AG04449 (cell line): Measurements from ENCODE around the gene XNDC1N.

Source experiments
- CTCF ChIA-PET: fragments of 350-600 bp; formaldehyde crosslinking; extraction: SDS; loops from one replicate; lab custom pipeline; 2021; ENCODE audit warnings: antibody characterized with exemption; lab: Yijun Ruan, JAX
- POLR2A ChIA-PET: fragments of 400-600, 350-600 bp; formaldehyde crosslinking; extraction: SDS; loops from one replicate; lab custom pipeline; 2020; ENCODE audit warnings: antibody characterized with exemption, inconsistent platforms; lab: Yijun Ruan, JAX
- DNase-seq: peaks from one replicate; pipeline ENCODE4 v3.0.0-alpha.2; 2010; ENCODE audit warnings: low read depth, low spot score
- H3K4me3 ChIP-seq: 2 replicates; pipeline ENCODE4 v1.5.1; 2011; ENCODE audit warnings: low read depth, mild to moderate bottlenecking, control low read depth, low read length
- TF ChIP-seq, protein P1 (sequence below): IDR thresholded peaks from one replicate; pipeline ENCODE4 v1.5.1; 2011; ENCODE audit warnings: mild to moderate bottlenecking, moderate library complexity, low read length, control low read depth, inconsistent platforms; ENCODE audit not compliant: insufficient read depth; ENCODE audit errors: missing control alignments

The XNDC1N gene, protein sequence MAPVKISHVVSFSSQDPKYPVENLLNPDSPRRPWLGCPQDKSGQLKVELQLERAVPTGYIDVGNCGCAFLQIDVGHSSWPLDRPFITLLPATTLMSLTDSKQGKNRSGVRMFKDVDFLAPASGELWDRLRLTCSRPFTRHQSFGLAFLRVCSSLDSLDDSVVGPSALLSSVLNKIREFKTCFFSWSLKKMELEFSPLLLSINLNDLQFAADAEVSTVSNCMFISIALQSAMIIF

DNA sequence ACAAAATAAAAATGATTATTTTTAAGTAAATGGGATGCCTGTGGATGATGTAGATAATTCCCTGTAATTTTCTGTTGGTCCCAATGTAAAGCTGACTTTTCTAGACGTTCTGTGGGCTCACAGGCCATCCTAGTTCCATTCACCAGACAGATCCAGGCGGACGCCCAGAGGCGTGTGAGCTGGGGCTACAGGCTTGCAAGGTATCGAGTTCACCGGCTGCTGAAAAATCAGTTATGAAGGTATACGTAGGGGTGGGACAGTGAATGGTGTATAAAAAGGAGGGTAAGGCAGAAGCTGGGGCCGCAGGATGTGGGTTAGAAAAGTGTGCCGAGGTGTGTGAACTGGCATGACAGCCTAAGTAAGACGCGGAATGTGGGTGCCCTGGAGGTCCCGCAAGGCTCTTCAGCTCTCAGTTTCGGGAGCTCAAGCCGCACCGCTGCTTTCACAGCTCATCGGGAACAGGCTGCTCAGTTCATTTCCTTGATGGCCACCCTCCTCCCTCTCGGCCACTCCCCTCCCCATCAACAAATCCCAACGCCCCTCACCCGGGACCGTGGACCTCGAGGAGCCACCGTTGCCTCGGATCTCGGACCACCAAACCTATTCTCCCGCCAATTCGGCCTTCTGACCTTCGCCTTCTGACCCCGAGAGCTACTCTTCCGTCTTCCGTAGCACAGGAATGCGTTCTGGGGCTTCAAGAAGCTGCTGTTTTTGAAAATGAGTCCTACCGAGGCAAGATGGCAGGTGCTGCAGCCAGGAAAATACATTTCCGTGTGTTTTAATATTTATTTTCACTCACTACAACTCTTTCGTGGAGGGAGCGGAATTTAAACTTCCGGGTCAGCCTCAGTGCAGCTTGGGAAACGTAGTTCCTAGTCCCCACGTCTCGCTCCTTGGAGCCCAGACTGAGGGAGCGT lies at the start of gene XNDC1N:
Gene XNDC1N (minus strand): TSS at position 775 of the 917 bp plus-strand sequence. CDS start 5,241 bp downstream, outside the sequence.
- POLR2A ChIA-PET, result interaction anchor here (0.6 to 1.2 kb wide), 3 partner anchors 17 to 21 kb away, joined by 3 to 5 read pairs (median 4); no protein-coding TSS in a partner anchor
- TF ChIP-seq, protein P1, sequence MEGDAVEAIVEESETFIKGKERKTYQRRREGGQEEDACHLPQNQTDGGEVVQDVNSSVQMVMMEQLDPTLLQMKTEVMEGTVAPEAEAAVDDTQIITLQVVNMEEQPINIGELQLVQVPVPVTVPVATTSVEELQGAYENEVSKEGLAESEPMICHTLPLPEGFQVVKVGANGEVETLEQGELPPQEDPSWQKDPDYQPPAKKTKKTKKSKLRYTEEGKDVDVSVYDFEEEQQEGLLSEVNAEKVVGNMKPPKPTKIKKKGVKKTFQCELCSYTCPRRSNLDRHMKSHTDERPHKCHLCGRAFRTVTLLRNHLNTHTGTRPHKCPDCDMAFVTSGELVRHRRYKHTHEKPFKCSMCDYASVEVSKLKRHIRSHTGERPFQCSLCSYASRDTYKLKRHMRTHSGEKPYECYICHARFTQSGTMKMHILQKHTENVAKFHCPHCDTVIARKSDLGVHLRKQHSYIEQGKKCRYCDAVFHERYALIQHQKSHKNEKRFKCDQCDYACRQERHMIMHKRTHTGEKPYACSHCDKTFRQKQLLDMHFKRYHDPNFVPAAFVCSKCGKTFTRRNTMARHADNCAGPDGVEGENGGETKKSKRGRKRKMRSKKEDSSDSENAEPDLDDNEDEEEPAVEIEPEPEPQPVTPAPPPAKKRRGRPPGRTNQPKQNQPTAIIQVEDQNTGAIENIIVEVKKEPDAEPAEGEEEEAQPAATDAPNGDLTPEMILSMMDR, result no peak
- CTCF ChIA-PET, result interaction anchor here (1.0 to 1.5 kb wide), 4 partner anchors 15 to 502 kb away, joined by 3 to 6 read pairs (median 4); no protein-coding TSS in a partner anchor

DNA sequence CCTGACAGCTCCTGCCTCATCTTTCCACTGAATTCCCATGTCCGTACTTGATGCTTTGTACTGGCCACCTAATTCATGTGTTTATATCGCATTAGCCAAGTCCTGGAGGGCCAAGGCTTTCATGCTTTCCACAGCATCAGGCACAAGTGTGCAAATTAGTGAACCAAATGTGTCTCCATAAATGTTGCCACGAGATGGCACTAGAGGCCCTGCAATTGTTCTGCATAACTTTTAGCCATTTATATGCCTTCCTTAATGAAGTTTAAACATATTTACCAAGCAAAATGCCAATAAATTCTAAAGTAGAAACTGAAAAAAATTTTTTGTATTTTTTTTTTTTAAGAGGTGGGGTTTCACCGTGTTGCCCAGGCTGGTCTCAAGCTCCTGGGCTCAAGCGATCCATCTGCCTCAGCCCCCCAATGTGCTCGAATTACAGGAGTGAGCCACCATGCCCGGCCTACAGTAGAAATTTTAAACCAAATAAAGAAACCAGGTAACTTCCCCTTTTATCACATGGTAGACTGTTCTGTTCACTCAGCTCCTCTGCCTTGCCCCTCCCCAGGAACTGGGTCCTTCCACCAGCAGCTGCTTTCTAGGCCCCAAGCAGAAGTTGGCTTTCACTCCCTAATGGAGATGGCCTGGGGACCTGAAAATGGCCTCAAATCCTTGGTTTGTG lies 49.5 kb upstream of the XNDC1N start:
- TF ChIP-seq, protein P1, result peak; percentile 57
- POLR2A ChIA-PET, result no interaction called here
- no peak overlapping the region for H3K4me3 ChIP-seq
- DNase-seq, result no peak
- CTCF ChIA-PET, result interaction anchor here (0.6 to 7.4 kb wide), 57 partner anchors 11 to 470 kb away, joined by 3 to 95 read pairs (median 5); partner anchors contain the start of genes CLPB, IL18BP and XNDC1N

More for the DNA sequence above, at the start of gene XNDC1N:
- DNase-seq, result no peak
- peak within 1 kb of the TSS; percentile 98 for H3K4me3 ChIP-seq

- CTCF ChIA-PET, result interaction anchor here (0.6 to 7.4 kb wide), 50 partner anchors 11 to 471 kb away, joined by 3 to 95 read pairs (median 4); partner anchors contain the start of genes CLPB, IL18BP and XNDC1N
- POLR2A ChIA-PET, result no interaction called here
- DNase-seq, result no peak
- TF ChIP-seq, protein P1, result no peak
- no peak overlapping the region for H3K4me3 ChIP-seq
Measured at GRCh38 chr11:71977090-71977489, 48.7 kb upstream of the XNDC1N start.

DNA sequence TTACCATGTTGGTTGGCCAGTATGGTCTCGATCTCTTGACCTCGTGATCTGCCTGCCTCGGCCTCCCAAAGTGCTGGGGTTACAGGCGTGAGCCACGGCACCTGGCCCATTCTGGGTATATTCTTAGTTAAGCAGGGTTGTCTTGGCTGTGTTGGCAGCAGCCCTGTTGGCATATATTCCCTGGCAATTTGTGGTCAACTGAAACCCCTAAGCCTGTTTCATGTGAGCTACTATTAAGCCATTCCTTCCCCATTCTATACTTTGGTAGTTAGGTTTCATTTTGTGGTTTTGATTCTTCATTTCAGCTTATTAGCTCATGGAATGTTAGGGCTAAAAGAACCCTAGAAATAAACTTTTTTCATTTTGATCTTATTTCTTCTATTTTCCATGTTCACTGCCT lies 48.2 kb upstream of the XNDC1N start:
- TF ChIP-seq, protein P1, result no peak
- CTCF ChIA-PET, result interaction anchor here (0.6 to 7.4 kb wide), 29 partner anchors 10 to 471 kb away, joined by 3 to 95 read pairs (median 6); partner anchors contain the start of genes CLPB and XNDC1N

DNA sequence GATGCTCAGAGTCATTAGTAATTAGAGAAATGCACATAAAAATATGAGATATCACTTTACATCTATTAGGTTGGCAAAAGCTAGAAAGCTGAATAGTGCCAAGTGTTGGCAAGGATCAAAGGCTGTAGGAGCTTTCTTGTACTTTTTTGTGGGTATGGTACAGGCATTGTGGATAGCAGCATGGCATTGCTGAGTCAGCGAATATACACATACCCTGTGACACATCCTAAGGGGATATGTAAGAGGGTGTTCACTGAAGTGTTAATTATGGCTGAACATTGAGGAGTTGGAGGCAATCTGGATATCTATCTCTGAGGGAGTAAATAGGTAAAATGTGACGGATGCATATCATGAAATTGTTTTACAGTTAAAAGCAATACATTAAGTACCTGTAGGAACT lies 43.3 kb upstream of the XNDC1N start:
- POLR2A ChIA-PET, result no interaction called here
- TF ChIP-seq, protein P1, result no peak
- CTCF ChIA-PET, result interaction anchor here (0.7 kb wide), 1 partner anchor 17 kb away, joined by 4 read pairs; no protein-coding TSS in a partner anchor
- no peak overlapping the region for H3K4me3 ChIP-seq
- DNase-seq, result no peak

More for the DNA sequence above, 48.2 kb upstream of the XNDC1N start:
- POLR2A ChIA-PET, result no interaction called here
- no peak overlapping the region for H3K4me3 ChIP-seq
- no peak for DNase-seq
